Nasal cavity respiratory epithelium epithelial cell of viscerocranial mucosa (primary cell): Measurements from ENCODE around the gene EPB41. TPM values are rescaled to one million over a fixed set of nuclear protein-coding genes. Genes with fewer than 3 reads are reported as not detected.

Experiments
- total RNA-seq: library from RNA; depleted of rRNA; stranded (reverse); fragments of >200 nt; gene quantifications from 2 replicates; pipeline ENCODE4 v1.2.3, GENCODE V29; 2014

The EPB41 gene
- 29.7 and 54.7 TPM in 2 replicates for total RNA-seq

GRCh38 chr1:28914228-28915030 lies at the start of gene EPB41:
Gene EPB41, plus strand, starts transcription at chr1:28914569. Its CDS starts 72,869 bp downstream, at chr1:28987438.

DNA sequence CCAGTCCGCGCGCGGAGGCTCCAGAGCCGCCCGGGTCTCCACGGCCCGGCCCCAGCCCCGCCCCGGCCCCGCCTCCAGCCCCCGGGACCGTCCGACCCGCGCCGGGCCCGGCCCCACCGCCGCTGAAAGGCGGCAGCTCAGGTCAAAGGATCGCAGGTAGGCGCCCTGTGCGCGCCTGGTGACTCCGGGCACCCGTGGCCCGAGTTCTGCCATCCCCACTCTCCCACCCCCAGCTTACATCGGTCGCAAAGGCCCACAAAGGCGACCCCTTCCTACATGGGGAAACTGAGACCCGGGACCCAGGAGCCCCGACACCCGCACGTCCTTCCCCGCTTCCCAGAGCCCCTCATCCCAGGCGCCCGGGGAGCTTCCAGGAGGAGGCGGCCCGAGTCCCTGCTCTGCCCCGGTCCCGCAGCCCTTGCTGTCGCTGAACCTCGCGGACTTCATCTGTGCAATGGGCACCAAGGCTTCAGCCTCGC lies 209.6 kb downstream of the EPB41 start, which contains the start of gene TMEM200B:
TSS of gene TMEM200B (minus strand) at position 17 of the 479 bp plus-strand sequence. CDS start 2,075 bp downstream, outside the sequence.

Other genes with a start within 250 kb of the EPB41 start
- 10.6 and 14.4 TPM in 2 replicates for gene GMEB1, start 245.8 kb upstream of the EPB41 start, total RNA-seq
- gene YTHDF2, start 177.6 kb upstream of the EPB41 start, total RNA-seq = 69.4 and 88.8 TPM in 2 replicates
- gene OPRD1, start 102.4 kb upstream of the EPB41 start, total RNA-seq = not detected in 2 replicates
- gene TMEM200B, start 209.3 kb downstream of the EPB41 start, total RNA-seq = 1.4 and 2.1 TPM in 2 replicates